DMS114 treated with DMSO at 0.1 percent for 48 hours (cell line): ENCODE measurements around the gene ABI3BP.
"Not testable (repeated sequence)": the region's sequence is repeated elsewhere in the genome, so short reads cannot be mapped to it uniquely, and the experiment has no call there.

Source experiments
- DNase-seq: peaks from one replicate; lab custom pipeline; 2025; ENCODE audit not compliant: unreplicated experiment; lab: John Stamatoyannopoulos, UW

Gene ABI3BP

GRCh38 chr3:100993309-100993708 lies at the start of gene ABI3BP:
Gene ABI3BP (minus strand): TSS chr3:100993421. CDS start chr3:100993384, 37 bp downstream.
- DNase-seq: no peak

GRCh38 chr3:101039285-101039684 lies 46.1 kb upstream of the ABI3BP start:
- no peak for DNase-seq

DNA sequence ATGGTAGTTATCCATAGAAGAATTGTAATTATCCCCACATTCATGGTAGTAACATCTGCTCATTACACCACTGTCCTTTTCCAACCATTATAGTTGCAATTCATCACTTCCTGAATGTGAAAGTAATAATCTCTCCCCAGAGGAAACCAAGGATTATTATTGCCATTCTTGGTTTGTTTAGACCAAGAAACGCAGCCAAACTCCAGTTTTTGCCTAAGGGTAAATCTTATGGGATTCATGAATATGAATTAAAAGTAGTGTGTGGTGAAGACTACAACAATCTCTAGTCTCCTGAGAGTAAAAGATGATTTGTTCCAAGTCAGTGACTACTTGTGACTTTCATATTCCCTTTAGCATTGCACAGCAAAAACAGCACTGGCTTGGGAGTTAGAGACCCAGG lies 45.7 kb upstream of the ABI3BP start:
- DNase-seq: no peak

DNA sequence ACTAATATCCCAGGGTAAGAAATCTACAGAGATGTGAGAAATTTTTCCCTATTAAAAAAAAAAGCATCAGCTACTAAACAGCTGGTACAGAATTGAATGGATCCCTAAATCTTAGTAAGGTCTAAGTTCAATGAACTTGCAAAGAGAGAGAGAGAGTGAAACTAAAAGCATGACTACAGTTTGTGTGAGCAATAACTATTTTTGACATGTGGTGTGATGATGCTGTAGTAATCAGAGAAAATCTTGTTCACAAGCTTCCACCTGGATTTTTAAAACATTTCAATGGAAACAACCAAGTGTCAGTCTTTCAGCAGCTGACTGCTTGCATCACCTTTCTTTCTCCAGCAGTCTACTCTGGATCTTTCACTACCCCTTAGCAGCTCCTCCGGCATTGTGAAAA lies 45.2 kb upstream of the ABI3BP start:
- DNase-seq: no peak

- DNase-seq: no peak
Measured at GRCh38 chr3:101037613-101038012, 44.4 kb upstream of the ABI3BP start.

DNA sequence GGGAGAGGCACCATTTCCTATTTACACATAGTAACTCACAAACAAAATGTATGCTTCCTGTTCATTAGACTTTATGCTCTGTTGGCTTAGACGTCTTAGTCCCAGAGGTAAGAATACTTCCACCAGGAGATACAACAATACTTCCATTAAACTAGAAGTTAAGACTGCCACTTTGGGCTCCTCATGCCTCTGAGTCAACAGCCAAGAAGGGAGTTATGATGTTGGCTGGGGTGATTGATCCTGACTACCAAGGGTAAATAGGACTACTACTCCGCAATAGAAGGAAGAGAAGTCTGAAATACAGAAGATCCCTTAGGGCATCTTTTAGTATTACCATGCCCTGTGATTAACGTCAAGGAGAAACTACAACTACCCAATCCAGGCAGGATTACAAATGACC lies 43.5 kb upstream of the ABI3BP start:
- no peak for DNase-seq

GRCh38 chr3:101036213-101036618 lies 43.0 kb upstream of the ABI3BP start:
- no peak for DNase-seq

DNA sequence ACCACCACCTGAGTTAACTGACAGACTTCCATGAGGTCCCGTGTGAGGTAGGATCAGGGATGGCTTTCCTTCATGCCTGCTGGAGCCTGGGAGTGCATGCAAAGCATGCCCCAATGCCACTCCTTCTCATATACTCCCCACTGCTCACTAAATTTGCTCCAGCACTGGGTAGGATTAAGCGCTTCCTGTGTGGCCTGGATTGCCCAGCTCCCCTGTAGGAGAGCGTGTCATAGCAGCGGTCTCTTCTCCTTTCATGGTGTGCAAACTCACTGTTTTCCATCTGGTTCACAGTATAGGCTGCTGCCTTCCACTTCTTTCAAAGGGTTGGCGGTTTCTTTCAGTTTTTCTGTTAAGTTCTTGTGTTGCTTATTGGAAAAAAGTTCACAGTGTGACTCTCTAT lies 34.1 kb upstream of the ABI3BP start:
- DNase-seq: no peak

DNA sequence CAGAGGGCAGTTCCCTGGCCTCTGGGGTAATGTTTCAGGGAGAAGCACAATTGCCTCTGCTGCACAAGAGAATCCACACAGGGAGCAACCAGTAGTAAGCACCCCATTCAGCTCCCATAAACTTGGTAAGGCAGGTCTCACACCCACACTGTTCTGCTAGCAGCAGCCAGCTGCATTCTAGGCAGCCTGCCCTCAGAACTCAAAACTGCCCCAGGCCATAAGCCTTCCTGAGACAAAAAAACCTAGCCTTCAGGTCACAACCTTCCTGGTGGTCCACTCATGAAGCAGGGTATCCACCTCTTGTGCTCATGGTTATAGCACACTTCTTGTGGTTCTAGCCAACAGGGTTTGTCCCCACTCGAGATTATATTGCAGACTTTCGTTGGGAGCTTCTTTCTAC lies 33.7 kb upstream of the ABI3BP start:
- DNase-seq: no peak

- DNase-seq: no peak
Measured at GRCh38 chr3:101026244-101026643, 33.0 kb upstream of the ABI3BP start.

GRCh38 chr3:101020351-101021015 lies 27.3 kb upstream of the ABI3BP start:
- DNase-seq: no peak

DNA sequence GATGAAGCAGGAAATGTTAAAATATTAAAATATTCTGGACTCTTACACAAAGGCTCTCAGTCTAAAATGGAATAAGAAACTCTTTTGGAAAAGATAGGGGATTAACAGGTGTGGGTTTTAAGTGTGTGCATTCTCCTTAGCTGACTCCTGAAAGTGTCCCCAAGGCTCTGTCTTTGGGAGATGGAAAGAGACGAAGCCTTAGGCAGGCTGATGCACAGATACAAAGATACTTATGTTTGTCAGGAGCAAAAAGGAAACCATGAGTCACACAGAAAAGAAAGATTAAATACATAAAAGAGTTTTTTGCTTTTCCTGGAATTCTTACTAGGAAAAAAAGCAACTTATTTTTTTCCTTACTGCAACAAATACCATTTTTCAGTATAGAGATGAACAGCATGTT lies 23.8 kb upstream of the ABI3BP start:
- DNase-seq: no peak

GRCh38 chr3:101012312-101012711 lies 19.1 kb upstream of the ABI3BP start:
- DNase-seq: not testable (repeated sequence)

DNA sequence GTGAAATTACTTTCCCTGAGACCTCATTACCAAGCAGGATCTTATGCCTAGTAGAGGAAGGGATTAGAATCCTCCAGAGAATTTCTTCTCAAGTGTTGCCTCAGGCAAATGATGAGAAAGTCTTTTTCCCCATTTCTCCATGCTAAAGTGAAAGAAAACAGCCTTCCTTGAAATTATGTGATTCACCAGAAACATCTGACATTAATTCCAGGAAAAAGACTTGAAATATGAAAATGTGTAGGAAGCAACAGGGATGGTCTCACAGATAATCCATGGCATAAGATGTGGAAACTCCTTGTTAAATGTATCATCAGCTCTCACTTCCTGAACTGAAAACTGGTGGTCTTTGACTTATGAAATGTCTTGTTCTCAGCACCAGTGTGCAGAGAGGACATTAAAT lies 17.9 kb upstream of the ABI3BP start:
- no peak for DNase-seq

GRCh38 chr3:101010296-101010695 lies 17.1 kb upstream of the ABI3BP start:
- no peak for DNase-seq

GRCh38 chr3:101009386-101009785 lies 16.2 kb upstream of the ABI3BP start:
- no peak for DNase-seq

DNA sequence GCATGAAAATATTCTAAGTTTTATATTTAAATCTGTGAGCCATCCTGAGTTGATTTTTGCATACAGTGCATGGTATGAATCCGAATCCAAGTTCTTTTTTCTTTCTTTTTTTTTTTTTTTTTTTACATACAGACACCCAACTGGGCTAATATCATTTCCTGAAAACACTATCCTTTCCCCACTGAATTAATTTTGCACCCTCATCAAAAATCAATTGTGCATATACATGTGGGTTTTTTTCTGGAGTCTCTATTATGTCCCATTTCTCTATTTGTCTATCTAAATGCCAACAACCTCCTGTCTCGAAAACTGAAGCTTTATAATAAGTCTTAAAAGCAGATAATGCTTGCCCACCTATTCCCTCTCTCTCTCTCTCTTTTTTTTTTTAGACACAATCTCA lies 5.9 kb upstream of the ABI3BP start:
- no peak for DNase-seq

- DNase-seq: no peak
Measured at GRCh38 chr3:100994809-100995208, 1.6 kb upstream of the ABI3BP start.

- no peak for DNase-seq
Measured at GRCh38 chr3:100994187-100994586, 966 bp upstream of the ABI3BP start.

DNA sequence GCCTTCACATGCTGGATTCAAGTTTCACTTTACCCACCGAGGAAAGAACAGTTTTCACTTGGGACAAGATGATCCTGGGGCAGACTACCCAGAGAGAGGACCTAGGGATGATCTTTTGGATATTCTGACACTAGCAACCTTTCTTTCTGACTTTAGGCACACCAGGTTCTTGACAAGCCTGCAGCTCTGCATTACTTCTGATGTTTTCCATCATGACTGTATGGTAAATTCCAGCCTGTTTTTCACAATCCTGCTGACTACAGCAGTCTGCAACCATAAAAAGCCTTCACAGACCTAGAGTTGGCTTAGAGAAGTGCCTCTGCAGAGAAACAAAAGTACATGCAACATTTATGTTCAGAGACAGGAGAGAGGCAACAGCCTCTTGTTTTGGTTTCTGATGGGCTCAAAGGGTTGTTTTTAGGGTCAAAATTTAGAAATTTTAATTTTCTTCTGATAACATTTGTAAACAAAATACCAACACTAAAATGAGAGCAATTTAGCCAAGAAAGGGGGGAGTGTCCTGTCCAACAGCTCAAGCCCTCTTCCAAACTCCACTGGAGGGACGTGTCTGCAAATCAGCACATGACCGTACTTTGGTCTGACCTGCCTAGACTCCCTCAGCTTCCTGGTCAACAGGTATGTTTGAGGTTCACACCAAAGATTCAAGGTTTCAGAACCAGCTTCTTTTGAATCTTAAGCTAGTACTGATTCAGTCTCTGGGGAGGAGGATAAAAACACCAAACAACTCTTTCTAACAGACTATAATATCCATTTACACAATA lies 799 bp downstream of the ABI3BP start:
- DNase-seq: no peak

GRCh38 chr3:100988080-100988479 lies 5.1 kb downstream of the ABI3BP start:
- no peak for DNase-seq

GRCh38 chr3:100984308-100984707 lies 8.9 kb downstream of the ABI3BP start:
- DNase-seq: no peak

DNA sequence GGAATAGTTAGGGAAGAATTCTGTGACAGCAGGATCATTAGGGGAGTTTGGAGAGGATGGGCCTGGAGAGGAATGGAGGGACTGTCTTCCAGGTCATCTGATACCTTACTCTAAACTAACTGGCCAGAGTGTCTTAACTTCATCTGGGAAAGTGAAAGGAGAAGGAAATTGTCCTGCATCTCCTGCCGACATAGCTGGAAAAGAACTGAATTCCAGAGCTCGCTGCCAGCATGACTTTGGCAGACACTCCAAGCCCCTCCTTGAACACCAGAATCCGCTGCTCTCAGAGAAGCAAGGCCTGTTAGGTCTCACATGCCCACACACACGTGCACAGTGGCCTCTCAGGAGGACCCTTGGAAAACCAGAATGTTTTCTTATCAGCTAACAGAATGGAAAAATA lies 10.5 kb downstream of the ABI3BP start:
- DNase-seq: no peak
